ENCODE data around the gene CYP3A7. TPM values are rescaled to one million over a fixed set of nuclear protein-coding genes. Genes with fewer than 3 reads are reported as not detected.
"Not testable (repeated sequence)": the region's sequence is repeated elsewhere in the genome, so short reads cannot be mapped to it uniquely, and the experiment has no call there.

CYP3A7 gene
- total RNA-seq, 1 experiment from 2014 or later: 0.71 TPM

- BruUV-seq (replicated peaks): no TSS peak
- CTCF ChIA-PET: no interaction called here
- Mint-ChIP-seq H3K4me1 (ENCODE audit: low read depth, unreplicated experiment) (peaks cover 11% of the 10 kb centered on the region), H3K36me3 (ENCODE audit: insufficient read depth, unreplicated experiment) (no peaks in the 10 kb centered on the region), H3K27me3 (ENCODE audit: unreplicated experiment) (no peaks in the 10 kb centered on the region), H3K27ac (ENCODE audit: unreplicated experiment) (no peak overlapping the region), H3K4me3 (ENCODE audit: low read depth, unreplicated experiment) (no peak overlapping the region), H3K9me3 (ENCODE audit: low read depth, unreplicated experiment) (no peaks in the 10 kb centered on the region)
- intact Hi-C loops (cut with micrococcal nuclease; ENCODE audit: unreplicated experiment): no loop called here
- DNase-seq: peak; percentile 7
- TF ChIP-seq CTCF (IDR thresholded peaks at IDR 0.05; ENCODE audit: unreplicated experiment): no peak
Observed at GRCh38 chr7:99762680-99763327, 27.8 kb upstream of the CYP3A7 start.

- Mint-ChIP-seq H3K27ac (ENCODE audit: unreplicated experiment) (no peak overlapping the region), H3K4me3 (ENCODE audit: low read depth, unreplicated experiment) (no peak overlapping the region), H3K9me3 (ENCODE audit: low read depth, unreplicated experiment) (no peaks in the 10 kb centered on the region), H3K4me1 (ENCODE audit: low read depth, unreplicated experiment) (peaks cover 15% of the 10 kb centered on the region), H3K27me3 (ENCODE audit: unreplicated experiment) (no peaks in the 10 kb centered on the region), H3K36me3 (ENCODE audit: insufficient read depth, unreplicated experiment) (no peaks in the 10 kb centered on the region)
- intact Hi-C loops (cut with micrococcal nuclease; ENCODE audit: unreplicated experiment): no loop called here
- DNase-seq: no peak
- CTCF ChIA-PET: no interaction called here
- BruUV-seq (replicated peaks): no TSS peak
- TF ChIP-seq CTCF (IDR thresholded peaks at IDR 0.05; ENCODE audit: unreplicated experiment): no peak
Observed at GRCh38 chr7:99755085-99755484, 20.1 kb upstream of the CYP3A7 start.

GRCh38 chr7:99752356-99752755 lies 17.4 kb upstream of the CYP3A7 start:
- no peak overlapping the region for H3K4me3 Mint-ChIP-seq (ENCODE audit: low read depth, unreplicated experiment)
- no peak overlapping the region for H3K27ac Mint-ChIP-seq (ENCODE audit: unreplicated experiment)
- H3K36me3 Mint-ChIP-seq (ENCODE audit: insufficient read depth, unreplicated experiment): no peaks in the 10 kb centered on the region
- no peak for TF ChIP-seq CTCF (IDR thresholded peaks at IDR 0.05; ENCODE audit: unreplicated experiment)
- H3K4me1 Mint-ChIP-seq (ENCODE audit: low read depth, unreplicated experiment): peaks cover 15% of the 10 kb centered on the region
- CTCF ChIA-PET: no interaction called here
- H3K9me3 Mint-ChIP-seq (ENCODE audit: low read depth, unreplicated experiment): no peaks in the 10 kb centered on the region
- DNase-seq: no peak
- no TSS peak for BruUV-seq (replicated peaks)
- intact Hi-C loops (cut with micrococcal nuclease; ENCODE audit: unreplicated experiment): no loop called here
- no peaks in the 10 kb centered on the region for H3K27me3 Mint-ChIP-seq (ENCODE audit: unreplicated experiment)

- Mint-ChIP-seq H3K4me1 (ENCODE audit: low read depth, unreplicated experiment) (peaks cover 15% of the 10 kb centered on the region), H3K27ac (ENCODE audit: unreplicated experiment) (peak overlapping the region; percentile 56)
- H3K27me3 Mint-ChIP-seq (ENCODE audit: unreplicated experiment); intact Hi-C loops (cut with micrococcal nuclease; ENCODE audit: unreplicated experiment); H3K4me3 Mint-ChIP-seq (ENCODE audit: low read depth, unreplicated experiment); H3K9me3 Mint-ChIP-seq (ENCODE audit: low read depth, unreplicated experiment); H3K36me3 Mint-ChIP-seq (ENCODE audit: insufficient read depth, unreplicated experiment); CTCF ChIA-PET: not testable (repeated sequence)
- peak; percentile 55 for DNase-seq
- TSS peak; percentile 26 for BruUV-seq (replicated peaks)
Observed at GRCh38 chr7:99751322-99752052, 16.5 kb upstream of the CYP3A7 start.
